Immature natural killer cell (primary cell): ENCODE results near the gene PRKG1. TPM values are rescaled to one million over a fixed set of nuclear protein-coding genes. Genes with fewer than 3 reads are reported as not detected.
"Not testable (repeated sequence)": the region's sequence is repeated elsewhere in the genome, so short reads cannot be mapped to it uniquely, and the experiment has no call there.

ENCODE experiments used
- DNase-seq, 3 donors: peaks; one replicate each; pipeline ENCODE4 v3.0.0; 2022; ENCODE audit warnings: mixed read lengths in 1 of 3
- H3K27ac Mint-ChIP-seq, 6 donors: one replicate each; pipeline ENCODE4 v1.8.0; 2020; ENCODE audit warnings: mixed read lengths in 6 of 6, mild to moderate bottlenecking in 5 of 6, inconsistent platforms in 4 of 6, moderate library complexity in 3 of 6
- H3K27me3 Mint-ChIP-seq, 3 donors: one replicate each; pipeline ENCODE4 v1.8.0; 2020 to 2021; ENCODE audit warnings: low read depth in 3 of 3, mild to moderate bottlenecking in 3 of 3, mixed read lengths in 3 of 3, moderate library complexity in 3 of 3, inconsistent platforms in 1 of 3
- H3K36me3 Mint-ChIP-seq, 3 donors: one replicate each; pipeline ENCODE4 v1.8.0; 2020; ENCODE audit warnings: mixed read lengths in 3 of 3, inconsistent platforms in 2 of 3, mild to moderate bottlenecking in 2 of 3
- H3K4me1 Mint-ChIP-seq, 2 donors: one replicate each; pipeline ENCODE4 v1.8.0; 2020; ENCODE audit warnings: inconsistent platforms in 2 of 2, mild to moderate bottlenecking in 2 of 2, mixed read lengths in 2 of 2, moderate library complexity in 1 of 2
- H3K4me3 Mint-ChIP-seq, 5 donors: one replicate each; pipeline ENCODE4 v1.8.0; 2020; ENCODE audit warnings: mild to moderate bottlenecking in 5 of 5, mixed read lengths in 5 of 5, inconsistent platforms in 3 of 5, moderate library complexity in 3 of 5
- H3K9me3 Mint-ChIP-seq, 6 donors: one replicate each; pipeline ENCODE4 v1.8.0; 2020; ENCODE audit warnings: mild to moderate bottlenecking in 6 of 6, mixed read lengths in 6 of 6, inconsistent platforms in 4 of 6, moderate library complexity in 3 of 6
- polyA plus RNA-seq, 3 donors: library from polyadenylated mRNA; unstranded; fragments of 300-500 nt; fragmentation: Illumina TruSeq; gene quantifications; one replicate each; pipeline ENCODE4 v1.2.3, GENCODE V29; 2021

The PRKG1 gene
- polyA plus RNA-seq, 3 donors from 2014 or later: 0.46 TPM; not detected in 2

- Mint-ChIP-seq H3K9me3 (peaks cover 1 to 8% (median 3%) of the 10 kb centered on the region in 6 donors), H3K4me3 (no peak overlapping the region), H3K27me3 (peaks cover 0 to 2% (median 0%) of the 10 kb centered on the region in 3 donors), H3K36me3 (peaks cover 0 to 3% (median 0%) of the 10 kb centered on the region in 3 donors), H3K27ac (no peak overlapping the region), H3K4me1 (no peaks in the 10 kb centered on the region)
- DNase-seq: no peak
Observed at GRCh38 chr10:52143338-52143737, 1069.1 kb downstream of the PRKG1 start.

- Mint-ChIP-seq H3K4me3 (no peak overlapping the region), H3K27me3 (no peaks in the 10 kb centered on the region), H3K36me3 (no peaks in the 10 kb centered on the region), H3K27ac (no peak overlapping the region), H3K4me1 (no peaks in the 10 kb centered on the region), H3K9me3 (peaks cover 2 to 11% (median 3%) of the 10 kb centered on the region in 6 donors)
- DNase-seq: no peak
Observed at GRCh38 chr10:52145636-52146035, 1071.3 kb downstream of the PRKG1 start.

GRCh38 chr10:52146766-52147165, 1072.5 kb downstream of the PRKG1 start:
- Mint-ChIP-seq H3K4me1 (no peaks in the 10 kb centered on the region), H3K27ac (no peak overlapping the region), H3K27me3 (no peaks in the 10 kb centered on the region), H3K9me3 (peaks cover 0 to 11% (median 3%) of the 10 kb centered on the region in 6 donors), H3K36me3 (no peaks in the 10 kb centered on the region), H3K4me3 (no peak overlapping the region)
- no peak for DNase-seq

- Mint-ChIP-seq H3K27ac (no peak overlapping the region), H3K9me3 (peaks cover 0 to 16% (median 4%) of the 10 kb centered on the region in 6 donors), H3K4me1 (no peaks in the 10 kb centered on the region), H3K36me3 (no peaks in the 10 kb centered on the region), H3K27me3 (peaks cover 0 to 2% (median 0%) of the 10 kb centered on the region in 3 donors), H3K4me3 (no peak overlapping the region)
- no peak for DNase-seq
Observed at GRCh38 chr10:52170776-52171175, 1096.5 kb downstream of the PRKG1 start.

- Mint-ChIP-seq H3K27me3 (peaks cover 0 to 2% (median 0%) of the 10 kb centered on the region in 3 donors), H3K27ac (no peak overlapping the region), H3K4me3 (no peak overlapping the region), H3K9me3 (peaks cover 1 to 22% (median 7%) of the 10 kb centered on the region in 6 donors), H3K4me1 (no peaks in the 10 kb centered on the region), H3K36me3 (no peaks in the 10 kb centered on the region)
- DNase-seq: no peak
Observed at GRCh38 chr10:52172581-52172980, 1098.3 kb downstream of the PRKG1 start.

GRCh38 chr10:52185256-52185655, 1111.0 kb downstream of the PRKG1 start:
- H3K4me3 Mint-ChIP-seq: no peak overlapping the region
- no peak for DNase-seq
- peaks cover 0 to 2% (median 0%) of the 10 kb centered on the region in 3 donors for H3K36me3 Mint-ChIP-seq
- no peaks in the 10 kb centered on the region for H3K4me1 Mint-ChIP-seq
- no peak overlapping the region for H3K27ac Mint-ChIP-seq
- H3K9me3 Mint-ChIP-seq: peaks cover 2 to 6% (median 3%) of the 10 kb centered on the region in 6 donors
- peaks cover 0 to 2% (median 0%) of the 10 kb centered on the region in 3 donors for H3K27me3 Mint-ChIP-seq

GRCh38 chr10:52187521-52188258, 1113.4 kb downstream of the PRKG1 start:
- no peak for DNase-seq
- no peaks in the 10 kb centered on the region for H3K4me1 Mint-ChIP-seq
- H3K27ac Mint-ChIP-seq: no peak overlapping the region
- peaks cover 0 to 2% (median 1%) of the 10 kb centered on the region in 6 donors for H3K9me3 Mint-ChIP-seq
- H3K4me3 Mint-ChIP-seq: no peak overlapping the region
- no peaks in the 10 kb centered on the region for H3K36me3 Mint-ChIP-seq
- no peaks in the 10 kb centered on the region for H3K27me3 Mint-ChIP-seq

- Mint-ChIP-seq H3K9me3 (no peaks in the 10 kb centered on the region), H3K4me1 (no peaks in the 10 kb centered on the region), H3K27ac (no peak overlapping the region), H3K36me3 (no peaks in the 10 kb centered on the region), H3K4me3 (no peak overlapping the region), H3K27me3 (no peaks in the 10 kb centered on the region)
- DNase-seq: no peak
Observed at GRCh38 chr10:52191049-52191448, 1116.8 kb downstream of the PRKG1 start.

GRCh38 chr10:52194191-52194590, 1119.9 kb downstream of the PRKG1 start:
- no peak overlapping the region for H3K27ac Mint-ChIP-seq
- H3K36me3 Mint-ChIP-seq: no peaks in the 10 kb centered on the region
- H3K4me1 Mint-ChIP-seq: no peaks in the 10 kb centered on the region
- no peak overlapping the region for H3K4me3 Mint-ChIP-seq
- DNase-seq: no peak
- no peaks in the 10 kb centered on the region for H3K27me3 Mint-ChIP-seq
- peaks cover 0 to 3% (median 0%) of the 10 kb centered on the region in 6 donors for H3K9me3 Mint-ChIP-seq

- Mint-ChIP-seq H3K4me3 (no peak overlapping the region), H3K4me1 (no peaks in the 10 kb centered on the region), H3K9me3 (peaks cover 0 to 5% (median 0%) of the 10 kb centered on the region in 6 donors), H3K27me3 (no peaks in the 10 kb centered on the region), H3K36me3 (no peaks in the 10 kb centered on the region), H3K27ac (no peak overlapping the region)
- no peak for DNase-seq
Observed at GRCh38 chr10:52194716-52195115, 1120.4 kb downstream of the PRKG1 start.

GRCh38 chr10:52197098-52197497, 1122.8 kb downstream of the PRKG1 start:
- Mint-ChIP-seq H3K4me3 (no peak overlapping the region), H3K4me1 (no peaks in the 10 kb centered on the region), H3K36me3 (no peaks in the 10 kb centered on the region), H3K27me3 (no peaks in the 10 kb centered on the region), H3K27ac (no peak overlapping the region), H3K9me3 (peaks cover 0 to 5% (median 0%) of the 10 kb centered on the region in 6 donors)
- DNase-seq: no peak

GRCh38 chr10:52198540-52198939, 1124.3 kb downstream of the PRKG1 start:
- Mint-ChIP-seq H3K27ac (no peak overlapping the region), H3K27me3 (no peaks in the 10 kb centered on the region)

GRCh38 chr10:52204906-52205305, 1130.6 kb downstream of the PRKG1 start:
- H3K4me3 Mint-ChIP-seq, H3K9me3 Mint-ChIP-seq, DNase-seq, H3K27ac Mint-ChIP-seq, H3K36me3 Mint-ChIP-seq, H3K4me1 Mint-ChIP-seq, H3K27me3 Mint-ChIP-seq: not testable (repeated sequence)

More at GRCh38 chr10:52198540-52198939, 1124.3 kb downstream of the PRKG1 start:
- Mint-ChIP-seq H3K36me3 (no peaks in the 10 kb centered on the region), H3K9me3 (peaks cover 0 to 5% (median 0%) of the 10 kb centered on the region in 6 donors), H3K4me1 (no peaks in the 10 kb centered on the region), H3K4me3 (no peak overlapping the region)
- no peak for DNase-seq

GRCh38 chr10:52208365-52208764, 1134.1 kb downstream of the PRKG1 start:
- Mint-ChIP-seq H3K27me3 (peaks cover 0 to 2% (median under 1%) of the 10 kb centered on the region in 3 donors), H3K4me1 (no peaks in the 10 kb centered on the region), H3K36me3 (no peaks in the 10 kb centered on the region), H3K9me3 (peaks cover 0 to 5% (median 2%) of the 10 kb centered on the region in 6 donors), H3K27ac (no peak overlapping the region), H3K4me3 (no peak overlapping the region)
- no peak for DNase-seq

GRCh38 chr10:52210161-52210560, 1135.9 kb downstream of the PRKG1 start:
- Mint-ChIP-seq H3K9me3 (peaks cover 0 to 5% (median 2%) of the 10 kb centered on the region in 6 donors), H3K36me3 (no peaks in the 10 kb centered on the region), H3K4me3 (no peak overlapping the region), H3K27me3 (peaks cover 0 to 2% (median 2%) of the 10 kb centered on the region in 3 donors), H3K4me1 (no peaks in the 10 kb centered on the region), H3K27ac (no peak overlapping the region)
- no peak for DNase-seq
